ENCODE data around the gene PLEKHM1.

The PLEKHM1 gene

GRCh38 chr17:45438931-45439610 lies 51.5 kb downstream of the PLEKHM1 start:
- H3K79me2 ChIP-seq (ENCODE audit: control insufficient read depth, low read length) = no peaks in the 10 kb centered on the region
- H3K4me1 ChIP-seq (ENCODE audit: control insufficient read depth, low read length) = peaks cover 17% of the 10 kb centered on the region
- H3K27ac ChIP-seq (ENCODE audit: low read depth, low read length) = no peak overlapping the region
- H3K27me3 ChIP-seq (ENCODE audit: control insufficient read depth, low read length) = no peaks in the 10 kb centered on the region
- H3K4me3 ChIP-seq (ENCODE audit: low read length) = no peak overlapping the region
- H3K36me3 ChIP-seq (ENCODE audit: control insufficient read depth, low read length) = no peaks in the 10 kb centered on the region
- no peaks in the 10 kb centered on the region for H3K9me3 ChIP-seq (ENCODE audit: control insufficient read depth, insufficient read depth, low read length)
- H3F3A ChIP-seq (ENCODE audit: control insufficient read depth, insufficient read depth) = 0 out of 2 replicates have a peak, but pooled peaks cover 2% of the 10 kb centered on the region
- no peak overlapping the region for H3K4me2 ChIP-seq (ENCODE audit: low read length)
- no peak for TF ChIP-seq CTCF (IDR thresholded peaks at IDR 0.05; ENCODE audit: low read depth, low read length, poor library complexity, severe bottlenecking)
- no peak for TF ChIP-seq EZH2phosphoT487 (IDR thresholded peaks at IDR 0.05; ENCODE audit: borderline replicate concordance, low read length)
- no peaks in the 10 kb centered on the region for H4K20me1 ChIP-seq (ENCODE audit: control insufficient read depth, insufficient read depth, low read depth, low read length)
- no peaks in the 10 kb centered on the region for H3K9me2 ChIP-seq (replicated peaks; ENCODE audit: control insufficient read depth, low read length)

GRCh38 chr17:45437465-45438283 lies 52.8 kb downstream of the PLEKHM1 start:
- no peak overlapping the region for H3K4me2 ChIP-seq (ENCODE audit: low read length)
- H4K20me1 ChIP-seq (ENCODE audit: control insufficient read depth, insufficient read depth, low read depth, low read length) = no peaks in the 10 kb centered on the region
- no peak overlapping the region for H3K4me3 ChIP-seq (ENCODE audit: low read length)
- H3K9me2 ChIP-seq (replicated peaks; ENCODE audit: control insufficient read depth, low read length) = no peaks in the 10 kb centered on the region
- no peaks in the 10 kb centered on the region for H3K36me3 ChIP-seq (ENCODE audit: control insufficient read depth, low read length)
- H3K4me1 ChIP-seq (ENCODE audit: control insufficient read depth, low read length) = peaks cover 18% of the 10 kb centered on the region
- peaks cover 2% of the 10 kb centered on the region; the same call in 1 of the 2 replicates for H3F3A ChIP-seq (ENCODE audit: control insufficient read depth, insufficient read depth)
- no peaks in the 10 kb centered on the region for H3K79me2 ChIP-seq (ENCODE audit: control insufficient read depth, low read length)
- H3K27ac ChIP-seq (ENCODE audit: low read depth, low read length) = no peak overlapping the region
- no peak for TF ChIP-seq CTCF (IDR thresholded peaks at IDR 0.05; ENCODE audit: low read depth, low read length, poor library complexity, severe bottlenecking)
- TF ChIP-seq EZH2phosphoT487 (IDR thresholded peaks at IDR 0.05; ENCODE audit: borderline replicate concordance, low read length) = no peak
- H3K9me3 ChIP-seq (ENCODE audit: control insufficient read depth, insufficient read depth, low read length) = no peaks in the 10 kb centered on the region
- H3K27me3 ChIP-seq (ENCODE audit: control insufficient read depth, low read length) = peaks cover 6% of the 10 kb centered on the region

- no peak for TF ChIP-seq EZH2phosphoT487 (IDR thresholded peaks at IDR 0.05; ENCODE audit: borderline replicate concordance, low read length)
- TF ChIP-seq CTCF (IDR thresholded peaks at IDR 0.05; ENCODE audit: low read depth, low read length, poor library complexity, severe bottlenecking) = no peak
- H3F3A ChIP-seq (ENCODE audit: control insufficient read depth, insufficient read depth) = peaks cover 2% of the 10 kb centered on the region; the same call in 1 of the 2 replicates
- no peak overlapping the region for H3K4me2 ChIP-seq (ENCODE audit: low read length)
- no peaks in the 10 kb centered on the region for H3K9me2 ChIP-seq (replicated peaks; ENCODE audit: control insufficient read depth, low read length)
- H3K36me3 ChIP-seq (ENCODE audit: control insufficient read depth, low read length) = no peaks in the 10 kb centered on the region
- no peak overlapping the region for H3K4me3 ChIP-seq (ENCODE audit: low read length)
- H3K4me1 ChIP-seq (ENCODE audit: control insufficient read depth, low read length) = peaks cover 25% of the 10 kb centered on the region
- no peaks in the 10 kb centered on the region for H3K79me2 ChIP-seq (ENCODE audit: control insufficient read depth, low read length)
- no peaks in the 10 kb centered on the region for H4K20me1 ChIP-seq (ENCODE audit: control insufficient read depth, insufficient read depth, low read depth, low read length)
- H3K27ac ChIP-seq (ENCODE audit: low read depth, low read length) = no peak overlapping the region
- H3K27me3 ChIP-seq (ENCODE audit: control insufficient read depth, low read length) = peaks cover 12% of the 10 kb centered on the region
- no peaks in the 10 kb centered on the region for H3K9me3 ChIP-seq (ENCODE audit: control insufficient read depth, insufficient read depth, low read length)
Observed at GRCh38 chr17:45436625-45437464, 53.7 kb downstream of the PLEKHM1 start.

All from DOHH2 (cell line).